GM19438 (cell line): Measurements from ENCODE around the gene TMEM200C.
"Not testable (repeated sequence)": the region's sequence is repeated elsewhere in the genome, so short reads cannot be mapped to it uniquely, and the experiment has no call there.

Experiments
- ATAC-seq: cut with Tn5 transposase; IDR thresholded peaks from one replicate; pipeline ENCODE4 v1.9.1; 2021; ENCODE audit warnings: low read depth; ENCODE audit not compliant: unreplicated experiment

The TMEM200C gene

GRCh38 chr18:5893956-5894610 is 1.2 kb downstream of the TMEM200C start:
- ATAC-seq, result no peak

- ATAC-seq, result no peak
Measured at GRCh38 chr18:5892823-5893431, 2.4 kb downstream of the TMEM200C start.

GRCh38 chr18:5891854-5892215 is 3.5 kb downstream of the TMEM200C start:
- no peak for ATAC-seq

GRCh38 chr18:5891184-5891853 is 4.0 kb downstream of the TMEM200C start:
- ATAC-seq, result peak; percentile 5

- peak; percentile 79 for ATAC-seq
Measured at GRCh38 chr18:5890331-5891183, 4.8 kb downstream of the TMEM200C start.

GRCh38 chr18:5885361-5885760 is 10.0 kb downstream of the TMEM200C start:
- no peak for ATAC-seq

- no peak for ATAC-seq
Measured at GRCh38 chr18:5884375-5884774, 10.9 kb downstream of the TMEM200C start.

GRCh38 chr18:5879479-5879882 is 15.8 kb downstream of the TMEM200C start:
- no peak for ATAC-seq

GRCh38 chr18:5876891-5877290 is 18.4 kb downstream of the TMEM200C start:
- no peak for ATAC-seq

- ATAC-seq, result no peak
Measured at GRCh38 chr18:5874336-5874735, 21.0 kb downstream of the TMEM200C start.

GRCh38 chr18:5872886-5873285 is 22.4 kb downstream of the TMEM200C start:
- ATAC-seq, result no peak

- ATAC-seq, result no peak
Measured at GRCh38 chr18:5871426-5871825, 23.9 kb downstream of the TMEM200C start.

- ATAC-seq, result peak; percentile 79
Measured at GRCh38 chr18:5868218-5868854, 27.0 kb downstream of the TMEM200C start.

- ATAC-seq, result no peak
Measured at GRCh38 chr18:5865521-5865920, 29.8 kb downstream of the TMEM200C start.

- not testable (repeated sequence) for ATAC-seq
Measured at GRCh38 chr18:5862127-5862526, 33.2 kb downstream of the TMEM200C start.

GRCh38 chr18:5857180-5857579 is 38.1 kb downstream of the TMEM200C start:
- no peak for ATAC-seq

GRCh38 chr18:5853253-5853652 is 42.1 kb downstream of the TMEM200C start:
- ATAC-seq, result no peak

- ATAC-seq, result no peak
Measured at GRCh38 chr18:5851998-5852397, 43.3 kb downstream of the TMEM200C start.

- no peak for ATAC-seq
Measured at GRCh38 chr18:5842653-5843052, 52.7 kb downstream of the TMEM200C start.

- no peak for ATAC-seq
Measured at GRCh38 chr18:5841518-5841917, 53.8 kb downstream of the TMEM200C start.

GRCh38 chr18:5840547-5840946 is 54.8 kb downstream of the TMEM200C start:
- no peak for ATAC-seq
